H1 (cell line): ENCODE results near the gene ZNF106. TPM values are rescaled to one million over a fixed set of nuclear protein-coding genes. Genes with fewer than 3 reads are reported as not detected.

Experiments
- CTCF ChIA-PET: fragments of 300-600 bp; sonication (Branson Sonifier 250); formaldehyde crosslinking; loops from one replicate; lab custom pipeline; 2021; ENCODE audit not compliant: partially characterized antibody; lab: Charles Lee
- POLR2A ChIA-PET: fragments of 300-600 bp; sonication (Branson Sonifier 250); formaldehyde crosslinking; loops from one replicate; lab custom pipeline; 2021; ENCODE audit warnings: inconsistent platforms; ENCODE audit not compliant: partially characterized antibody; lab: Charles Lee
- DNase-seq, 2 experiments: peaks; one replicate each; pipeline versions ENCODE4 v3.0.0 to v3.0.0-alpha.2; 2010 to 2022; ENCODE audit warnings: low spot score in 2 of 2, low read depth in 1 of 2, mixed read lengths in 1 of 2
- FAIRE-seq: peaks from 2 replicates; lab custom pipeline; 2011; peaks lifted over from hg19 to GRCh38; lab: Jason Lieb, UNC
- H2AFZ ChIP-seq: 2 replicates; pipeline ENCODE4 v1.8.1; 2012; ENCODE audit warnings: low read length, inconsistent platforms
- H2AK5ac ChIP-seq: 2 replicates; pipeline ENCODE4 v1.6.1; 2013; ENCODE audit warnings: low read depth, low read length
- H2BK120ac ChIP-seq: replicated peaks from 2 replicates; pipeline ENCODE3; 2013; ENCODE audit warnings: low read depth, low read length, inconsistent platforms
- H2BK12ac ChIP-seq: 2 replicates; pipeline ENCODE4 v1.6.1; 2013; ENCODE audit warnings: low read depth, low read length
- H2BK15ac ChIP-seq: 2 replicates; pipeline ENCODE4 v1.6.1; 2013; ENCODE audit warnings: low read length
- H2BK20ac ChIP-seq: 2 replicates; pipeline ENCODE4 v1.6.1; 2013; ENCODE audit warnings: low read length
- H2BK5ac ChIP-seq: 2 replicates; pipeline ENCODE4 v1.6.1; 2013; ENCODE audit warnings: low read depth, low read length
- H3K14ac ChIP-seq: 2 replicates; pipeline ENCODE4 v1.6.1; 2013; ENCODE audit warnings: inconsistent platforms; ENCODE audit not compliant: insufficient read length
- H3K18ac ChIP-seq: 2 replicates; pipeline ENCODE4 v1.6.1; 2013; ENCODE audit warnings: low read length; ENCODE audit errors: extremely low read depth
- H3K23ac ChIP-seq: 2 replicates; pipeline ENCODE4 v1.6.1; 2013; ENCODE audit warnings: inconsistent platforms; ENCODE audit not compliant: insufficient read length
- H3K23me2 ChIP-seq: 2 replicates; pipeline ENCODE4 v1.6.1; 2013; ENCODE audit warnings: low read depth, low read length
- H3K27ac ChIP-seq: 2 replicates; pipeline ENCODE4 v1.6.1; 2011; ENCODE audit warnings: low read depth, low read length, inconsistent platforms
- H3K27me3 ChIP-seq, 4 experiments: replicated peaks in 1 of 4; 1 replicate in 1 of 4; 2 replicates in 3 of 4; pipeline versions ENCODE4 v1.6.1 to v1.8.1; 2011 to 2013; ENCODE audit warnings: low read length in 3 of 4, mild to moderate bottlenecking in 3 of 4, inconsistent platforms in 2 of 4, mixed read lengths in 2 of 4, moderate library complexity in 1 of 4; ENCODE audit not compliant: control insufficient read depth in 3 of 4, insufficient read depth in 3 of 4; ENCODE audit errors: extremely low read depth in 1 of 4
- H3K36me3 ChIP-seq, 4 experiments: 2 replicates each; pipeline versions ENCODE4 v1.6.1 to v1.8.1; 2011 to 2013; ENCODE audit warnings: mild to moderate bottlenecking in 4 of 4, low read length in 3 of 4, moderate library complexity in 2 of 4, control low read depth in 1 of 4, inconsistent platforms in 1 of 4; ENCODE audit not compliant: insufficient read depth in 4 of 4, control insufficient read depth in 2 of 4
- H3K4ac ChIP-seq: replicated peaks from 2 replicates; pipeline ENCODE3; 2013; ENCODE audit warnings: low read length, low read depth, mixed read lengths, inconsistent platforms; ENCODE audit not compliant: insufficient read length
- H3K4me1 ChIP-seq, 4 experiments: replicated peaks in 1 of 4; 1 replicate in 1 of 4; 2 replicates in 3 of 4; pipeline versions ENCODE4 v1.6.1 to v1.8.1; 2011 to 2013; ENCODE audit warnings: low read length in 3 of 4, inconsistent platforms in 2 of 4, mixed read lengths in 1 of 4; ENCODE audit not compliant: insufficient read depth in 4 of 4, control insufficient read depth in 3 of 4
- H3K4me2 ChIP-seq, 2 experiments: 2 replicates each; pipeline versions ENCODE4 v1.6.1 to v1.8.1; 2011 to 2013; ENCODE audit warnings: low read depth in 2 of 2, low read length in 2 of 2, control low read depth in 1 of 2, inconsistent platforms in 1 of 2, mild to moderate bottlenecking in 1 of 2; ENCODE audit not compliant: insufficient read depth in 1 of 2
- H3K4me3 ChIP-seq, 4 experiments: fragments of 200-600, 300-600 bp in 1 of 4; sonication (generic), shearing (Covaris generic), sonication (Bioruptor Twin) in 1 of 4; 2 replicates each; pipeline versions ENCODE4 v1.5.1 to v1.8.1; 2011 to 2016; ENCODE audit warnings: low read length in 4 of 4, low read depth in 3 of 4, control low read depth in 2 of 4, inconsistent platforms in 2 of 4, mild to moderate bottlenecking in 2 of 4, mixed read lengths in 1 of 4, moderate library complexity in 1 of 4; ENCODE audit not compliant: insufficient read depth in 2 of 4; ENCODE audit errors: extremely low read depth in 1 of 4
- H3K56ac ChIP-seq: replicated peaks from 2 replicates; pipeline ENCODE3; 2013; ENCODE audit warnings: low read depth, mild to moderate bottlenecking, mixed read lengths, low read length, inconsistent platforms; ENCODE audit not compliant: insufficient read length
- H3K79me1 ChIP-seq: 2 replicates; pipeline ENCODE4 v1.6.1; 2013; ENCODE audit warnings: low read depth, low read length, control low read depth
- H3K79me2 ChIP-seq, 2 experiments: 2 replicates each; pipeline versions ENCODE4 v1.6.1 to v1.8.1; 2012 to 2013; ENCODE audit warnings: low read length in 2 of 2, mild to moderate bottlenecking in 2 of 2, inconsistent platforms in 1 of 2; ENCODE audit not compliant: insufficient read depth in 2 of 2, control insufficient read depth in 1 of 2
- H3K9ac ChIP-seq, 4 experiments: replicated peaks in 1 of 4; 1 replicate in 1 of 4; 2 replicates in 3 of 4; pipeline versions ENCODE4 v1.6.1 to v1.8.1; 2011 to 2013; ENCODE audit warnings: low read depth in 3 of 4, low read length in 3 of 4, control low read depth in 2 of 4, mild to moderate bottlenecking in 2 of 4, moderate library complexity in 2 of 4, inconsistent platforms in 1 of 4; ENCODE audit errors: extremely low read depth in 1 of 4
- H3K9me3 ChIP-seq, 2 experiments: 2 replicates each; pipeline versions ENCODE4 v1.6.1 to v1.8.1; 2012 to 2013; ENCODE audit warnings: mild to moderate bottlenecking in 2 of 2, moderate library complexity in 2 of 2, control low read depth in 1 of 2, inconsistent platforms in 1 of 2, low read depth in 1 of 2, low read length in 1 of 2, mixed read lengths in 1 of 2; ENCODE audit not compliant: insufficient read depth in 2 of 2
- H4K20me1 ChIP-seq, 2 experiments: replicated peaks in 1 of 2; 2 replicates each; pipeline versions ENCODE3 to v1.8.1; 2011 to 2013; ENCODE audit warnings: inconsistent platforms in 2 of 2, low read length in 2 of 2, mild to moderate bottlenecking in 1 of 2; ENCODE audit not compliant: insufficient read depth in 2 of 2, control insufficient read depth in 1 of 2
- H4K5ac ChIP-seq: 2 replicates; pipeline ENCODE4 v1.6.1; 2013; ENCODE audit warnings: low read length, low read depth, mixed read lengths, inconsistent platforms; ENCODE audit not compliant: insufficient read length
- H4K8ac ChIP-seq: 2 replicates; pipeline ENCODE4 v1.8.0; 2013; ENCODE audit warnings: mild to moderate bottlenecking, moderate library complexity, low read length, inconsistent platforms; ENCODE audit not compliant: insufficient read depth; ENCODE audit errors: extremely low read depth
- H4K91ac ChIP-seq: replicated peaks from 2 replicates; pipeline ENCODE3; 2013; ENCODE audit warnings: low read length, mixed read lengths, inconsistent platforms; ENCODE audit not compliant: insufficient read length
- ASH2L ChIP-seq: fragments of 200-600, 300-600 bp; sonication (generic); IDR thresholded peaks from one replicate; pipeline ENCODE4 v1.7.1; 2017; ENCODE audit warnings: low read length
- CREB1 ChIP-seq: IDR thresholded peaks from 2 replicates; pipeline ENCODE4 v1.6.1; 2012; ENCODE audit warnings: inconsistent platforms
- EGR1 ChIP-seq: IDR thresholded peaks from 2 replicates; pipeline ENCODE4 v1.6.1; 2011; ENCODE audit warnings: low read depth, low read length, borderline replicate concordance
- HDAC6 ChIP-seq: IDR thresholded peaks from one replicate; pipeline ENCODE4 v1.7.1; 2012; ENCODE audit warnings: low read depth, mild to moderate bottlenecking, inconsistent platforms, low read length, moderate library complexity
- KDM4A ChIP-seq: IDR thresholded peaks from one replicate; pipeline ENCODE4 v1.7.1; 2012; ENCODE audit warnings: low read depth, mild to moderate bottlenecking, moderate library complexity, low read length, inconsistent platforms; ENCODE audit not compliant: severe bottlenecking
- RBBP5 ChIP-seq: IDR thresholded peaks from 2 replicates; pipeline ENCODE4 v1.7.1; 2012; ENCODE audit warnings: low read depth, mild to moderate bottlenecking, inconsistent platforms, low read length, moderate library complexity, borderline replicate concordance
- SIX5 ChIP-seq: IDR thresholded peaks from 2 replicates; pipeline ENCODE4 v1.6.1; 2011; ENCODE audit warnings: mild to moderate bottlenecking, low read depth, low read length
- WGBS, 2 experiments: shearing (Covaris generic) in 1 of 2; methylation state at CpG; one replicate each; pipeline versions ENCODE4 v1.1.6 to v1.1.7; 2013 to 2015; ENCODE audit warnings: low lambda C conversion rate in 2 of 2, mixed read lengths in 2 of 2, inconsistent platforms in 1 of 2, low coverage in 1 of 2, missing lambda C conversion rate in 1 of 2; ENCODE audit not compliant: insufficient replicate concordance in 2 of 2, insufficient coverage in 1 of 2, insufficient read length in 1 of 2; ENCODE audit errors: extremely low coverage in 1 of 2, missing lambda C conversion rate in 1 of 2; 5-methylcytosine and 5-hydroxymethylcytosine counted together
- polyA plus RNA-seq, 7 experiments: library from polyadenylated mRNA; depleted of rRNA in 3 of 7; stranded (reverse) in 5 of 7; unstranded in 2 of 7; fragments of >200 nt in 5 of 7; fragments of 200-250 nt in 2 of 7; gene quantifications; 1 replicate in 5 of 7; 2 replicates in 1 of 7; 4 replicates in 1 of 7; pipeline versions ENCODE4 v1.2.1 to v1.2.3, GENCODE V29; 2011 to 2013; ENCODE audit warnings: missing spikeins in 2 of 7, mixed read lengths in 2 of 7
- total RNA-seq: library from RNA; stranded (reverse); fragmentation: NEBNext Ultra II Directional; extraction: Animal tissue kit (Norgen Biotek cat#: 25700); gene quantifications from 2 replicates; pipeline ENCODE4 v1.2.1, GENCODE V29; 2021

The ZNF106 gene
- total and polyA plus RNA-seq, 2 of the 8 experiments (the other 6 are each of a cell fraction or from before 2014, with no cell fraction given) = 18.2 to 62.0 TPM

DNA sequence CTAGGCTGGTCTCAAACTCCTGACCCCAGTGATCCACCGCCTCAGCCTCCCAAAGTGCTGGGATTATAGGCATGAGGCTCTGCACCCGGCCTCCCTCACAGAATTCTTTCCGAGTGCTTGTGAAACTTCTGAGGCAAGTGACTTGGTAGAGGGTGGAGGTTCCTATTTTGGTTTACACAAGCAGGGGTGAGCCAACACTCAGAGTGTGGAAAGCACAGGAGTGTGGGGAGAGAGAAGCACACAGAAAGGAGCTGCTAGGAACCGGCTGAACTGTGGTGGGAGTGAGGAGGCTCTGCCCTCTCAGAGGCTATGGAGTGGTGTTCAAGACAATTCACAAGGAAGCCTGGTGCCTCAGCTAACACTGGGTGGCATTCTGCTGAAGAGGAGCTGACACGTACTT is 123.9 kb downstream of the ZNF106 start:
- POLR2A ChIA-PET = no interaction called here
- H3K18ac ChIP-seq = no peak overlapping the region
- no peak overlapping the region; the same call in 1 of the 2 replicates for H2BK12ac ChIP-seq
- H2BK15ac ChIP-seq = no peak overlapping the region
- H3K27me3 ChIP-seq = no peaks in the 10 kb centered on the region; a peak in 4 of 7 replicates
- H4K8ac ChIP-seq = no peak overlapping the region
- no peak overlapping the region for H3K4me2 ChIP-seq
- H3K4me3 ChIP-seq = no peak overlapping the region
- peaks cover 0 to 10% (median 5%) of the 10 kb centered on the region in 4 experiments; a peak in 5 of 7 replicates for H3K4me1 ChIP-seq
- FAIRE-seq (no peak), DNase-seq (no peak)
- no peak overlapping the region for H2AK5ac ChIP-seq
- no peak overlapping the region for H2BK20ac ChIP-seq
- CTCF ChIA-PET = interaction anchor here (2.0 to 2.2 kb wide), 2 partner anchors 10 to 18 kb away, joined by 8 to 15 read pairs; no protein-coding TSS in a partner anchor
- no peak overlapping the region for H3K14ac ChIP-seq
- H3K4ac ChIP-seq = no peak overlapping the region
- H3K9ac ChIP-seq = no peak overlapping the region
- H4K20me1 ChIP-seq = no peaks in the 10 kb centered on the region
- no peak overlapping the region for H3K23ac ChIP-seq
- no peaks in the 10 kb centered on the region for H3K79me2 ChIP-seq
- H3K36me3 ChIP-seq = no peaks in the 10 kb centered on the region
- H3K23me2 ChIP-seq = no peaks in the 10 kb centered on the region
- no peaks in the 10 kb centered on the region for H3K79me1 ChIP-seq
- TF ChIP-seq RBBP5 = no peak
- no peak for TF ChIP-seq CREB1
- no peak for TF ChIP-seq KDM4A
- TF ChIP-seq SIX5 = no peak
- no peak for TF ChIP-seq ASH2L
- TF ChIP-seq HDAC6 = no peak
- no peak for TF ChIP-seq EGR1
- TF ChIP-seq, all 59 proteins: peak for 0
- H4K5ac ChIP-seq = no peak overlapping the region
- H3K27ac ChIP-seq = no peak overlapping the region
- H4K91ac ChIP-seq = no peak overlapping the region
- no peak overlapping the region for H3K56ac ChIP-seq
- no peak overlapping the region for H2AFZ ChIP-seq
- no peak overlapping the region for H2BK5ac ChIP-seq
- H2BK120ac ChIP-seq = no peak overlapping the region
- 89% methylated on average over 5 of the region's 5 CpGs; no CpG with 5 or more reads in 1 of the 2 experiments for WGBS, 2 experiments
- peaks cover 2 to 4% of the 10 kb centered on the region in 2 experiments; a peak in 3 of 4 replicates for H3K9me3 ChIP-seq
